HepG2 (cell line): ENCODE results near the gene SV2B. TPM values are rescaled to one million over a fixed set of nuclear protein-coding genes. Genes with fewer than 3 reads are reported as not detected.

Source experiments
- ATAC-seq: fragments of 200-7000 bp; cut with Tn5 transposase; 3 replicates; pipeline ENCODE4 v1.9.1; 2020; ENCODE audit warnings: mild to moderate bottlenecking, moderate library complexity
- BruUV-seq: library from RNA; stranded (reverse); fragments of 400-500 nt; replicated peaks from 2 replicates; lab custom pipeline; 2021; lab: Mats Ljungman, UMichigan
- CTCF ChIA-PET: fragments of 300-600 bp; formaldehyde crosslinking; extraction: SDS; loops from one replicate; lab custom pipeline; 2021; ENCODE audit warnings: low total read pairs, inconsistent platforms, low intra/inter-chr PET ratio; lab: Yijun Ruan, JAX
- POLR2A ChIA-PET: fragments of 350-600 bp; sonication (Branson Sonifier 250); formaldehyde crosslinking; loops from one replicate; lab custom pipeline; 2020; ENCODE audit warnings: antibody characterized with exemption, inconsistent platforms; lab: Yijun Ruan, JAX
- DNase-seq: peaks from one replicate; pipeline ENCODE4 v3.0.0-alpha.2; 2015; ENCODE audit warnings: low spot score
- FAIRE-seq: peaks from 3 replicates; lab custom pipeline; 2011; peaks lifted over from hg19 to GRCh38; lab: Jason Lieb, UNC
- H2AFZ ChIP-seq: one replicate; pipeline ENCODE4 v1.6.1; 2011; ENCODE audit warnings: low read length, inconsistent platforms
- H3K27ac ChIP-seq: fragments of 300-600 bp; 3 replicates; pipeline ENCODE4 v1.8.0; 2011; ENCODE audit warnings: mixed run types, mild to moderate bottlenecking, mixed read lengths, low read length, inconsistent platforms; ENCODE audit not compliant: insufficient read depth; ENCODE audit errors: extremely low read length
- H3K27me3 ChIP-seq, 2 experiments: fragments of 200-600 bp in 1 of 2; 2 replicates in 1 of 2; 3 replicates in 1 of 2; pipeline versions ENCODE4 v1.6.0 to v1.8.0; 2011; ENCODE audit warnings: low read length in 2 of 2, mild to moderate bottlenecking in 2 of 2, moderate library complexity in 2 of 2, inconsistent platforms in 1 of 2; ENCODE audit not compliant: insufficient read depth in 2 of 2, control insufficient read depth in 1 of 2
- H3K36me3 ChIP-seq, 2 experiments: fragments of 200-600 bp in 1 of 2; replicated peaks in 1 of 2; 2 replicates in 1 of 2; 3 replicates in 1 of 2; pipeline versions ENCODE4 v1.5.1 to v1.8.0; 2011; ENCODE audit warnings: low read length in 2 of 2, inconsistent platforms in 1 of 2; ENCODE audit not compliant: insufficient read depth in 2 of 2, control insufficient read depth in 1 of 2
- H3K4me1 ChIP-seq: 2 replicates; pipeline ENCODE4 v1.5.1; 2012; ENCODE audit warnings: low read length, inconsistent platforms; ENCODE audit not compliant: insufficient read depth
- H3K4me2 ChIP-seq: 2 replicates; pipeline ENCODE4 v1.6.0; 2011; ENCODE audit warnings: low read depth, low read length, inconsistent platforms
- H3K4me3 ChIP-seq, 3 experiments: fragments of 200-600 bp in 1 of 3; sonication (generic), shearing (Covaris generic) in 1 of 3; replicated peaks in 1 of 3; 2 replicates each; pipeline ENCODE4 v1.5.1; 2011 to 2016; ENCODE audit warnings: low read length in 3 of 3, inconsistent platforms in 2 of 3, low read depth in 2 of 3, mild to moderate bottlenecking in 2 of 3, control low read depth in 1 of 3, mixed read lengths in 1 of 3; ENCODE audit not compliant: insufficient read depth in 1 of 3
- H3K79me2 ChIP-seq: one replicate; pipeline ENCODE4 v1.6.1; 2011; ENCODE audit warnings: low read length, inconsistent platforms; ENCODE audit not compliant: insufficient read depth
- H3K9ac ChIP-seq: 2 replicates; pipeline ENCODE4 v1.6.0; 2011; ENCODE audit warnings: mild to moderate bottlenecking, low read depth, low read length, inconsistent platforms; ENCODE audit not compliant: insufficient read depth
- H3K9me3 ChIP-seq: 2 replicates; pipeline ENCODE4 v1.5.1; 2012; ENCODE audit warnings: mild to moderate bottlenecking, low read length
- H4K20me1 ChIP-seq: 2 replicates; pipeline ENCODE4 v1.6.0; 2011; ENCODE audit warnings: inconsistent platforms, mild to moderate bottlenecking, low read length, moderate library complexity; ENCODE audit not compliant: insufficient read depth
- CBX1 ChIP-seq: IDR thresholded peaks from one replicate; pipeline ENCODE4 v1.6.1; 2016; ENCODE audit warnings: antibody characterized with exemption, low read depth
- CHCHD3 ChIP-seq: sonication (generic); formaldehyde crosslinking; IDR thresholded peaks from 2 replicates; pipeline ENCODE4 v1.8.0; 2022; ENCODE audit warnings: mild to moderate bottlenecking, missing genetic modification reagents, moderate library complexity
- DBP ChIP-seq: sonication (generic); formaldehyde crosslinking; IDR thresholded peaks from 2 replicates; pipeline ENCODE4 v1.4.0; 2020; ENCODE audit warnings: missing genetic modification reagents; ENCODE audit errors: not compliant biosample characterization
- GATA4 ChIP-seq: sonication (generic); IDR thresholded peaks from 2 replicates; pipeline ENCODE4 v1.6.1; 2016; ENCODE audit warnings: antibody characterized with exemption, low read depth, borderline replicate concordance
- MXD3 ChIP-seq: IDR thresholded peaks from 2 replicates; pipeline ENCODE4 v1.6.1; 2016; ENCODE audit warnings: mild to moderate bottlenecking, missing biosample characterization, missing genetic modification reagents
- SRY ChIP-seq: sonication (generic); formaldehyde crosslinking; IDR thresholded peaks from 2 replicates; pipeline ENCODE4 v1.8.0; 2022; ENCODE audit warnings: mild to moderate bottlenecking, missing genetic modification reagents
- STAT5B ChIP-seq: sonication (generic); formaldehyde crosslinking; IDR thresholded peaks from 2 replicates; pipeline ENCODE4 v1.4.0; 2020; ENCODE audit warnings: missing genetic modification reagents
- ZNF121 ChIP-seq: sonication (generic); formaldehyde crosslinking; IDR thresholded peaks from 2 replicates; pipeline ENCODE4 v1.5.0; 2020; ENCODE audit warnings: mild to moderate bottlenecking, missing genetic modification reagents
- ZNF562 ChIP-seq: sonication (generic); formaldehyde crosslinking; IDR thresholded peaks from 2 replicates; pipeline ENCODE4 v1.8.0; 2022; ENCODE audit warnings: missing genetic modification reagents, borderline replicate concordance
- ZNF672 ChIP-seq: sonication (generic); formaldehyde crosslinking; IDR thresholded peaks from 2 replicates; pipeline ENCODE4 v1.8.1; 2022; ENCODE audit warnings: missing genetic modification reagents
- WGBS: methylation state at CpG from one replicate; pipeline ENCODE4 v1.1.6; 2017; ENCODE audit warnings: low lambda C conversion rate; 5-methylcytosine and 5-hydroxymethylcytosine counted together
- in situ Hi-C: cut with HindIII; loops from 2 replicates; pipeline ENCODE4 v1.10.0; 2017; ENCODE audit warnings: low pct_unique_long_range_greater_than_20kb; ENCODE audit not compliant: extremely low pct_ligation_motif_present
- intact Hi-C: fragments of 100-400 bp; cut with micrococcal nuclease; formaldehyde crosslinking; loops from one replicate; pipeline ENCODE4 v1.10.0; 2022; ENCODE audit not compliant: unreplicated experiment
- polyA plus RNA-seq, 8 experiments: library from polyadenylated mRNA; depleted of rRNA in 3 of 8; stranded (reverse) in 7 of 8; unstranded in 1 of 8; fragments of >200 nt; fragmentation: Illumina TruSeq in 4 of 8; extraction: Trizol in 4 of 8; gene quantifications; 2 replicates each; pipeline versions ENCODE4 v1.2.1 to v1.2.3, GENCODE V29; 2011 to 2016; ENCODE audit warnings: low read depth in 4 of 8, missing spikeins in 1 of 8, mixed read lengths in 1 of 8; ENCODE audit not compliant: insufficient read depth in 1 of 8
- total RNA-seq, 5 experiments: library from RNA; depleted of rRNA; stranded (reverse); fragments of >200 nt; fragmentation: Illumina TruSeq; extraction: Trizol; gene quantifications; 2 replicates each; pipeline ENCODE4 v1.2.3, GENCODE V29; 2016; ENCODE audit warnings: low read depth in 1 of 5
- TF ChIP-seq, protein P1 (sequence below): sonication (generic); formaldehyde crosslinking; IDR thresholded peaks from one replicate; pipeline ENCODE4 v1.5.1; 2020; ENCODE audit warnings: mild to moderate bottlenecking, missing genetic modification reagents; ENCODE audit errors: not compliant biosample characterization
- TF ChIP-seq, protein P2 (sequence below): sonication (generic); formaldehyde crosslinking; IDR thresholded peaks from 2 replicates; pipeline ENCODE4 v1.5.0; 2020; ENCODE audit warnings: missing genetic modification reagents

SV2B gene
- total and polyA plus RNA-seq, 2 of the 13 experiments (the other 11 are each of a cell fraction or from before 2014, with no cell fraction given): not detected

GRCh38 chr15:91182101-91182500 is 82.0 kb downstream of the SV2B start (continued):
- no peak for TF ChIP-seq DBP (CRISPR knock-in tag)

DNA sequence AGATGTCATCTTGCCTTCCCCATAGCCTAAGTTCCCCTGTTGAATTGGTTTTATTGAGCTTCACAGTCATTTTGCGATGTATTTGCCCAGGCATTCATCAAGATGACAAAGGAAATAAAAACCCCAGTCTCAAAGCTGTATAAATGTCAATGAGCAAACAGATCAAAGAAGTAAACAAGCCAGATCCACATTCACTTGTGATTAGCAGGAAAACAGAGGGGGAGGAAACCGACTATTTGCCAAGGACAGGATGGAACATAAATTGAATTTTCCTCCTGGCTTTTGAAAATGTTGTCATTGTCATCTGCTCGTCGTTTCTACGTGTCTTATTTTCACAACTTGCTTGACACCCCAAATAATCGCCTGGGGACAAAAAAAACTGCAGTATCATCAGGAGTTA is 83.5 kb downstream of the SV2B start:
- Histone ChIP-seq H3K27ac (no peak overlapping the region), H3K4me3 (no peak overlapping the region), H3K79me2 (no peaks in the 10 kb centered on the region), H2AFZ (no peak overlapping the region), H4K20me1 (no peaks in the 10 kb centered on the region), H3K9me3 (no peaks in the 10 kb centered on the region), H3K27me3 (no peaks in the 10 kb centered on the region), H3K4me1 (no peaks in the 10 kb centered on the region), H3K4me2 (no peak overlapping the region), H3K36me3 (no peaks in the 10 kb centered on the region), H3K9ac (no peak overlapping the region)
- POLR2A ChIA-PET: no interaction called here
- CTCF ChIA-PET: no interaction called here
- ATAC-seq: no peak
- in situ Hi-C loops: no loop called here
- BruUV-seq: no TSS peak
- no peak for DNase-seq
- 1% methylated on average over 6 of the region's 6 CpGs for WGBS
- TF ChIP-seq CHCHD3 (no peak), CBX1 (no peak), STAT5B (CRISPR knock-in tag) (no peak), ZNF672 (CRISPR knock-in tag) (no peak), ZNF121 (CRISPR knock-in tag) (no peak), ZNF562 (CRISPR knock-in tag) (no peak), GATA4 (no peak), SRY (no peak), MXD3 (no peak)
- TF ChIP-seq, protein P1, sequence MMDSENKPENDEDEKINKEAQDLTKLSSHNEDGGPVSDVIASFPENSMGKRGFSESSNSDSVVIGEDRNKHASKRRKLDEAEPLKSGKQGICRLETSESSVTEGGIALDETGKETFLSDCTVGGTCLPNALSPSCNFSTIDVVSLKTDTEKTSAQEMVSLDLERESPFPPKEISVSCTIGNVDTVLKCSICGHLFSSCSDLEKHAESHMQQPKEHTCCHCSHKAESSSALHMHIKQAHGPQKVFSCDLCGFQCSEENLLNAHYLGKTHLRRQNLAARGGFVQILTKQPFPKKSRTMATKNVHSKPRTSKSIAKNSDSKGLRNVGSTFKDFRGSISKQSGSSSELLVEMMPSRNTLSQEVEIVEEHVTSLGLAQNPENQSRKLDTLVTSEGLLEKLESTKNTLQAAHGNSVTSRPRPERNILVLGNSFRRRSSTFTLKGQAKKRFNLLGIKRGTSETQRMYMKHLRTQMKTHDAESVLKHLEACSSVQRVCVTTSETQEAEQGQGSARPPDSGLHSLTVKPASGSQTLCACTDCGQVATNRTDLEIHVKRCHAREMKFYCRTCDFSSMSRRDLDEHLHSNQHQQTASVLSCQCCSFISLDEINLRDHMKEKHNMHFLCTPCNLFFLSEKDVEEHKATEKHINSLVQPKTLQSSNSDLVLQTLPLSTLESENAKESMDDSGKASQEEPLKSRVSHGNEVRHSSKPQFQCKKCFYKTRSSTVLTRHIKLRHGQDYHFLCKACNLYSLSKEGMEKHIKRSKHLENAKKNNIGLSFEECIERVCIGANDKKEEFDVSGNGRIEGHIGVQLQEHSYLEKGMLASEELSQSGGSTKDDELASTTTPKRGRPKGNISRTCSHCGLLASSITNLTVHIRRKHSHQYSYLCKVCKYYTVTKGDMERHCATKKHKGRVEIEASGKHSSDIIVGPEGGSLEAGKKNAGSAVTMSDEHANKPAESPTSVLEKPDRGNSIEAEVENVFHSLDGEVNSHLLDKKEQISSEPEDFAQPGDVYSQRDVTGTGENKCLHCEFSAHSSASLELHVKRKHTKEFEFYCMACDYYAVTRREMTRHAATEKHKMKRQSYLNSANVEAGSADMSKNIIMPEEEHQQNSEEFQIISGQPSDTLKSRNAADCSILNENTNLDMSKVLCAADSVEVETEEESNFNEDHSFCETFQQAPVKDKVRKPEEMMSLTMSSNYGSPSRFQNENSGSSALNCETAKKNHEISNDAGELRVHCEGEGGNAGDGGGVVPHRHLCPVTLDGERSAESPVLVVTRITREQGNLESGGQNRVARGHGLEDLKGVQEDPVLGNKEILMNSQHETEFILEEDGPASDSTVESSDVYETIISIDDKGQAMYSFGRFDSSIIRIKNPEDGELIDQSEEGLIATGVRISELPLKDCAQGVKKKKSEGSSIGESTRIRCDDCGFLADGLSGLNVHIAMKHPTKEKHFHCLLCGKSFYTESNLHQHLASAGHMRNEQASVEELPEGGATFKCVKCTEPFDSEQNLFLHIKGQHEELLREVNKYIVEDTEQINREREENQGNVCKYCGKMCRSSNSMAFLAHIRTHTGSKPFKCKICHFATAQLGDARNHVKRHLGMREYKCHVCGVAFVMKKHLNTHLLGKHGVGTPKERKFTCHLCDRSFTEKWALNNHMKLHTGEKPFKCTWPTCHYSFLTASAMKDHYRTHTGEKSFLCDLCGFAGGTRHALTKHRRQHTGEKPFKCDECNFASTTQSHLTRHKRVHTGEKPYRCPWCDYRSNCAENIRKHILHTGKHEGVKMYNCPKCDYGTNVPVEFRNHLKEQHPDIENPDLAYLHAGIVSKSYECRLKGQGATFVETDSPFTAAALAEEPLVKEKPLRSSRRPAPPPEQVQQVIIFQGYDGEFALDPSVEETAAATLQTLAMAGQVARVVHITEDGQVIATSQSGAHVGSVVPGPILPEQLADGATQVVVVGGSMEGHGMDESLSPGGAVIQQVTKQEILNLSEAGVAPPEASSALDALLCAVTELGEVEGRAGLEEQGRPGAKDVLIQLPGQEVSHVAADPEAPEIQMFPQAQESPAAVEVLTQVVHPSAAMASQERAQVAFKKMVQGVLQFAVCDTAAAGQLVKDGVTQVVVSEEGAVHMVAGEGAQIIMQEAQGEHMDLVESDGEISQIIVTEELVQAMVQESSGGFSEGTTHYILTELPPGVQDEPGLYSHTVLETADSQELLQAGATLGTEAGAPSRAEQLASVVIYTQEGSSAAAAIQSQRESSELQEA (CRISPR knock-in tag): no peak
- TF ChIP-seq, protein P2, sequence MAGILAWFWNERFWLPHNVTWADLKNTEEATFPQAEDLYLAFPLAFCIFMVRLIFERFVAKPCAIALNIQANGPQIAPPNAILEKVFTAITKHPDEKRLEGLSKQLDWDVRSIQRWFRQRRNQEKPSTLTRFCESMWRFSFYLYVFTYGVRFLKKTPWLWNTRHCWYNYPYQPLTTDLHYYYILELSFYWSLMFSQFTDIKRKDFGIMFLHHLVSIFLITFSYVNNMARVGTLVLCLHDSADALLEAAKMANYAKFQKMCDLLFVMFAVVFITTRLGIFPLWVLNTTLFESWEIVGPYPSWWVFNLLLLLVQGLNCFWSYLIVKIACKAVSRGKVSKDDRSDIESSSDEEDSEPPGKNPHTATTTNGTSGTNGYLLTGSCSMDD: no peak
- FAIRE-seq: no peak
- intact Hi-C loops: no loop called here
